Right lobe of liver (tissue), 6 donors: ENCODE data around the gene MCM10. TPM values are rescaled to one million over a fixed set of nuclear protein-coding genes. Genes with fewer than 3 reads are reported as not detected.

ENCODE experiments used
- ATAC-seq, 4 donors: fragments of 200-7000 bp; cut with Tn5 transposase; one replicate each; pipeline ENCODE4 v1.9.1; 2020; ENCODE audit warnings: mild to moderate bottlenecking in 4 of 4, moderate library complexity in 4 of 4
- DNase-seq, 3 donors: peaks; one replicate each; pipeline ENCODE4 v3.0.0-alpha.2; 2020
- H3K27ac ChIP-seq, 3 donors: fragments of 200-600 bp; one replicate each; pipeline ENCODE4 v1.8.0; 2022
- H3K27me3 ChIP-seq, 2 donors: fragments of 200-600 bp; one replicate each; pipeline ENCODE4 v1.8.0; 2022
- H3K36me3 ChIP-seq, 4 donors: fragments of 200-600 bp; sonication (generic) in 1 of 4; one replicate each; pipeline versions ENCODE4 v1.5.1 to v1.8.0; 2017 to 2022; ENCODE audit warnings: control low read depth in 1 of 4
- H3K4me1 ChIP-seq, 4 donors: fragments of 200-600 bp; sonication (generic) in 1 of 4; one replicate each; pipeline versions ENCODE4 v1.5.1 to v1.8.0; 2017 to 2022; ENCODE audit warnings: control low read depth in 1 of 4
- H3K4me3 ChIP-seq, 3 donors: fragments of 200-600 bp; one replicate each; pipeline ENCODE4 v1.8.0; 2022
- H3K9me3 ChIP-seq, 4 donors: fragments of 200-600 bp; sonication (generic) in 1 of 4; one replicate each; pipeline versions ENCODE4 v1.5.1 to v1.8.0; 2017 to 2022; ENCODE audit warnings: control low read depth in 1 of 4
- CTCF ChIP-seq, 4 donors: fragments of 200-600 bp in 3 of 4; fragments of 450-650 bp in 1 of 4; IDR thresholded peaks; one replicate each; pipeline versions ENCODE4 v1.5.1 to v1.8.0; 2016 to 2022; ENCODE audit warnings: antibody characterized with exemption in 4 of 4, mild to moderate bottlenecking in 2 of 4
- POLR2A ChIP-seq: fragments of 450-650 bp; IDR thresholded peaks from one replicate; pipeline ENCODE4 v1.6.1; 2017; ENCODE audit warnings: antibody characterized with exemption, mild to moderate bottlenecking
- WGBS: methylation state at CpG from one replicate; pipeline ENCODE4 v1.1.6; 2018; ENCODE audit warnings: low coverage, low lambda C conversion rate; ENCODE audit not compliant: insufficient coverage; ENCODE audit errors: missing lambda C conversion rate; 5-methylcytosine and 5-hydroxymethylcytosine counted together
- intact Hi-C, 2 donors: fragments of 100-400 bp; cut with DNase I; formaldehyde crosslinking; loops; one replicate each; pipeline versions ENCODE4 v1.11.2 to v1.14.1; 2022
- total RNA-seq, 6 experiments: library from RNA; depleted of rRNA in 2 of 6; stranded (reverse); fragments of >200 nt in 2 of 6; fragmentation: NEBNext Ultra II Directional in 3 of 6; extraction: Animal tissue kit (Norgen Biotek cat#: 25700) in 3 of 6; gene quantifications; one replicate each; pipeline versions ENCODE4 v1.1.0 to v1.2.4, GENCODE V29; 2016 to 2023
- donor health status: DM: no; HTN: yes; CAD: no.
- donor health status: DM: no; HTN: no; CAD: no.
- donor health status: DM: no; HTN: no; CAD: no.
- donor health status: DM: no; HTN: yes; CAD: no.
- donor health status: DM: no; HTN: yes; CAD: no.

MCM10 gene
- total RNA-seq, 6 experiments from 2014 or later: 0.05 to 6.4 (median 0.64) TPM; not detected in 1

- ATAC-seq (peak in 3 of 4 donors; percentile 29 to 48 (median 44)), DNase-seq (no peak)
- Histone ChIP-seq H3K4me1 (peaks cover 0 to 12% (median 0%) of the 10 kb centered on the region in 4 donors), H3K27me3 (no peaks in the 10 kb centered on the region), H3K27ac (no peak overlapping the region), H3K9me3 (no peaks in the 10 kb centered on the region), H3K36me3 (no peaks in the 10 kb centered on the region), H3K4me3 (no peak overlapping the region)
- 83% methylated on average over 2 of the region's 2 CpGs for WGBS
- TF ChIP-seq POLR2A (no peak), CTCF (IDR thresholded peaks at IDR 0.05) (no peak)
- intact Hi-C loops: no loop called here
These were observed 22.9 kb downstream of the MCM10 start for GRCh38 chr10:13184276-13184675.

- H3K27me3 ChIP-seq: no peaks in the 10 kb centered on the region
- H3K36me3 ChIP-seq: no peaks in the 10 kb centered on the region
- intact Hi-C loops: no loop called here
- ATAC-seq (peak; percentile 85 to 98 (median 94)), DNase-seq (peak in 1 of 3 donors; percentile 82)
- TF ChIP-seq CTCF (IDR thresholded peaks at IDR 0.05) (no peak), POLR2A (no peak)
- WGBS: 54% methylated on average over 2 of the region's 5 CpGs
- no peaks in the 10 kb centered on the region for H3K9me3 ChIP-seq
- H3K4me1 ChIP-seq: peaks cover 0 to 12% (median 0%) of the 10 kb centered on the region in 4 donors
- H3K4me3 ChIP-seq: no peak overlapping the region
- H3K27ac ChIP-seq: peak overlapping the region in 1 of 3 donors; percentile 59
These were observed 23.6 kb downstream of the MCM10 start for GRCh38 chr10:13184730-13185514.

DNA sequence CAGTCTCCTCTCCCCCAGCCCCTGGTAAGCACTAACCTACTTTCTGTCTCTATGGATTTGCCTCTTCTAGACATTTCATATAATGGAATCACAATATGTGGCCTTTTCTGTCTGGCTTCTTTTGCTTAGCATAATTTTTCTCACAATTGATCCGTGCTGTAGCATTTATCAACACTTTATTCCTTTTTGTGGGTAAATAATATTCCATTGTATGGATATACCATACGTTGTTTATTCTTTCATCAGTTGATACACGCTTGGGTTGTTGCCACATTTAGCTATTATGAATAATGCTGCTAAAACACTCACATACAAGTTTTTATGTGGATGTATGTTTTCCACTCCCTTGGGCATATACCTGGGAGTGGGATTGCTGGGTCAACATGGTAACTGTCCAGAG lies 25.8 kb downstream of the MCM10 start:
- Histone ChIP-seq H3K4me3 (no peak overlapping the region), H3K9me3 (no peaks in the 10 kb centered on the region), H3K4me1 (peaks cover 0 to 12% (median 0%) of the 10 kb centered on the region in 4 donors), H3K27me3 (no peaks in the 10 kb centered on the region), H3K27ac (no peak overlapping the region), H3K36me3 (no peaks in the 10 kb centered on the region)
- intact Hi-C loops: no loop called here
- TF ChIP-seq POLR2A: no peak
- no peak for TF ChIP-seq CTCF (IDR thresholded peaks at IDR 0.05)
- no peak for ATAC-seq
- 93% methylated on average over 3 of the region's 3 CpGs for WGBS
- no peak for DNase-seq

- Histone ChIP-seq H3K4me3 (no peak overlapping the region), H3K9me3 (no peaks in the 10 kb centered on the region), H3K27ac (no peak overlapping the region), H3K36me3 (no peaks in the 10 kb centered on the region), H3K4me1 (peaks cover 0 to 12% (median 0%) of the 10 kb centered on the region in 4 donors), H3K27me3 (no peaks in the 10 kb centered on the region)
- no peak for DNase-seq
- intact Hi-C loops: no loop called here
- no peak for ATAC-seq
- TF ChIP-seq CTCF (IDR thresholded peaks at IDR 0.05) (no peak), POLR2A (no peak)
- WGBS: 75% methylated on average over 3 of the region's 10 CpGs
These were observed 27.2 kb downstream of the MCM10 start for GRCh38 chr10:13188593-13188992.
